GM12872 (cell line): ENCODE data around the gene ANKRD6.

ENCODE experiments used
- CTCF ChIP-seq: IDR thresholded peaks from 3 replicates; pipeline ENCODE4 v1.5.1; 2011; ENCODE audit warnings: low read depth, mild to moderate bottlenecking, low read length, moderate library complexity; ENCODE audit not compliant: insufficient read depth

Gene ANKRD6

GRCh38 chr6:89485320-89485719, 52.4 kb downstream of the ANKRD6 start:
- TF ChIP-seq CTCF, result no peak

- no peak for TF ChIP-seq CTCF
Measured at GRCh38 chr6:89487864-89488263, 54.9 kb downstream of the ANKRD6 start.

GRCh38 chr6:89488438-89488837, 55.5 kb downstream of the ANKRD6 start:
- TF ChIP-seq CTCF, result no peak

GRCh38 chr6:89489078-89489477, 56.1 kb downstream of the ANKRD6 start:
- TF ChIP-seq CTCF, result no peak

GRCh38 chr6:89492025-89492640, 59.2 kb downstream of the ANKRD6 start:
- TF ChIP-seq CTCF, result no peak

GRCh38 chr6:89494131-89494793, 61.3 kb downstream of the ANKRD6 start:
- TF ChIP-seq CTCF, result peak; percentile 30; the same call in 1 of the 3 replicates

- no peak for TF ChIP-seq CTCF
Measured at GRCh38 chr6:89495961-89496535, 63.1 kb downstream of the ANKRD6 start.
